ENCODE results near the gene IQCK.

Gene IQCK

GRCh38 chr16:19896951-19897350, 178.9 kb downstream of the IQCK start:
- no peak overlapping the region for H3K4me3 ChIP-seq (replicated peaks; ENCODE audit: low read depth, low read length)
- DNase-seq (ENCODE audit: extremely low read depth, low read depth): no peak
- no peak for TF ChIP-seq CTCF (IDR thresholded peaks at IDR 0.05; ENCODE audit: low read depth, low read length, missing control alignments)

GRCh38 chr16:19898166-19898565, 180.1 kb downstream of the IQCK start:
- H3K4me3 ChIP-seq (replicated peaks; ENCODE audit: low read depth, low read length): no peak overlapping the region
- DNase-seq (ENCODE audit: extremely low read depth, low read depth): no peak
- TF ChIP-seq CTCF (IDR thresholded peaks at IDR 0.05; ENCODE audit: low read depth, low read length, missing control alignments): no peak

GRCh38 chr16:19898924-19899604, 181.0 kb downstream of the IQCK start:
- peak; percentile 52 for DNase-seq (ENCODE audit: extremely low read depth, low read depth)
- peak; percentile 70 for TF ChIP-seq CTCF (IDR thresholded peaks at IDR 0.05; ENCODE audit: low read depth, low read length, missing control alignments)
- H3K4me3 ChIP-seq (replicated peaks; ENCODE audit: low read depth, low read length): no peak overlapping the region

- TF ChIP-seq CTCF (IDR thresholded peaks at IDR 0.05; ENCODE audit: low read depth, low read length, missing control alignments): no peak
- DNase-seq (ENCODE audit: extremely low read depth, low read depth): no peak
- no peak overlapping the region for H3K4me3 ChIP-seq (replicated peaks; ENCODE audit: low read depth, low read length)
Observed at GRCh38 chr16:19899605-19899955, 181.5 kb downstream of the IQCK start.

GRCh38 chr16:19901164-19901563, 183.1 kb downstream of the IQCK start:
- no peak for DNase-seq (ENCODE audit: extremely low read depth, low read depth)
- no peak for TF ChIP-seq CTCF (IDR thresholded peaks at IDR 0.05; ENCODE audit: low read depth, low read length, missing control alignments)
- no peak overlapping the region for H3K4me3 ChIP-seq (replicated peaks; ENCODE audit: low read depth, low read length)

- peak; percentile 51 for DNase-seq (ENCODE audit: extremely low read depth, low read depth)
- peak; percentile 98 for TF ChIP-seq CTCF (IDR thresholded peaks at IDR 0.05; ENCODE audit: low read depth, low read length, missing control alignments)
- H3K4me3 ChIP-seq (replicated peaks; ENCODE audit: low read depth, low read length): no peak overlapping the region
Observed at GRCh38 chr16:19907161-19907992, 189.3 kb downstream of the IQCK start.

All from HFF-Myc (cell line).